Smooth muscle cell (in vitro differentiated cells): ENCODE results near the gene CHRNA9. TPM values are rescaled to one million over a fixed set of nuclear protein-coding genes. Genes with fewer than 3 reads are reported as not detected.

Source experiments
- DNase-seq: peaks from one replicate; lab custom pipeline; 2025; ENCODE audit not compliant: unreplicated experiment; lab: John Stamatoyannopoulos, UW
- H2AFZ ChIP-seq: fragments of 200-600 bp; sonication (generic); 2 replicates; pipeline ENCODE4 v1.6.0; 2016; ENCODE audit warnings: antibody characterized with exemption, low read depth, mild to moderate bottlenecking
- H3F3A ChIP-seq: fragments of 200-600 bp; sonication (generic); 2 replicates; pipeline ENCODE4 v1.6.0; 2017; ENCODE audit warnings: antibody characterized with exemption, low read depth
- H3K27ac ChIP-seq: fragments of 200-600 bp; sonication (generic); 2 replicates; pipeline ENCODE4 v1.5.1; 2016; ENCODE audit warnings: low read depth, mild to moderate bottlenecking
- H3K27me3 ChIP-seq: fragments of 200-600 bp; sonication (generic); 2 replicates; pipeline ENCODE4 v1.6.1; 2016; ENCODE audit warnings: low read depth, mild to moderate bottlenecking
- H3K36me3 ChIP-seq: fragments of 200-600 bp; sonication (generic); 2 replicates; pipeline ENCODE4 v1.5.1; 2016; ENCODE audit warnings: low read depth
- H3K4me1 ChIP-seq: fragments of 200-600 bp; sonication (generic); 2 replicates; pipeline ENCODE4 v1.5.1; 2016; ENCODE audit warnings: low read depth
- H3K4me2 ChIP-seq: fragments of 200-600 bp; sonication (generic); 2 replicates; pipeline ENCODE4 v1.6.0; 2016; ENCODE audit warnings: mild to moderate bottlenecking
- H3K4me3 ChIP-seq: fragments of 200-600 bp; sonication (generic); 2 replicates; pipeline ENCODE4 v1.5.1; 2016; ENCODE audit warnings: mild to moderate bottlenecking
- H3K79me2 ChIP-seq: fragments of 200-600 bp; sonication (generic); 2 replicates; pipeline ENCODE4 v1.6.0; 2016; ENCODE audit warnings: low read depth, mild to moderate bottlenecking
- H3K9ac ChIP-seq: fragments of 200-600 bp; sonication (generic); 2 replicates; pipeline ENCODE4 v1.6.0; 2016; ENCODE audit warnings: low read depth
- H3K9me3 ChIP-seq: fragments of 200-600 bp; sonication (generic); replicated peaks from 2 replicates; pipeline ENCODE4 v1.5.1; 2016; ENCODE audit warnings: low read depth
- H4K20me1 ChIP-seq: fragments of 200-600 bp; sonication (generic); 2 replicates; pipeline ENCODE4 v1.6.0; 2016; ENCODE audit warnings: low read depth
- CTCF ChIP-seq: fragments of 200-600 bp; sonication (generic); IDR thresholded peaks from 2 replicates; pipeline ENCODE4 v1.5.1; 2017; ENCODE audit warnings: borderline replicate concordance, mild to moderate bottlenecking, antibody characterized with exemption; ENCODE audit not compliant: insufficient read depth, poor library complexity, severe bottlenecking
- WGBS: methylation state at CpG from one replicate; pipeline ENCODE4 v1.1.7; 2016; ENCODE audit warnings: low lambda C conversion rate; 5-methylcytosine and 5-hydroxymethylcytosine counted together
- polyA plus RNA-seq: library from polyadenylated mRNA; unstranded; fragments of >200 nt; fragmentation: Nextera tagmentation; extraction: Ambion mirVana; gene quantifications from 2 replicates; pipeline ENCODE4 v1.2.1, GENCODE V29; 2016
- total RNA-seq: library from RNA; depleted of rRNA; stranded (reverse); fragments of >200 nt; gene quantifications from 2 replicates; pipeline ENCODE4 v1.2.3, GENCODE V29; 2014

Gene CHRNA9
- total and polyA plus RNA-seq, 2 experiments from 2014 or later, result 2.4 to 15.8 TPM

DNA sequence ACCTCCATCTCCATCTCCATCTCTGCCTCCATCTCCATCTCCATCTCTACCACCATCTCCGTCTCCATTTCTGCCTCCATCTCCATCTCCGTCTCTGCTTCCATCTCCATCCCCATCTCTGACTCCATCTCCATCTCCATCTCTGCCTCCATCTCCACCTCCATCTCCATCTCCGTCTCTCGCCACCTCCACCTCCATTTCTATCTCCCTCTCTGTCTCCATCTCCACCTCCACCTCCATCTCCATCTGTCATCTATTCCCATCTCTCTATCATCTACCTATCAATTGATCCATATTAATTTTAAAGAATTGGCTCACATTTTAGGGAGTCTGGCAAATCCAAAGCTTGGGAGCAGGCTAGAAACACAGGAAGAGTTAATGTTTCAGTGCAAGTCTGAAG, 39.6 kb upstream of the CHRNA9 start:
- Histone ChIP-seq H2AFZ (no peak overlapping the region), H3K4me1 (no peaks in the 10 kb centered on the region), H3K27me3 (no peaks in the 10 kb centered on the region), H3K36me3 (no peaks in the 10 kb centered on the region), H3K9me3 (no peaks in the 10 kb centered on the region), H3K27ac (no peak overlapping the region), H3F3A (peaks cover 6% of the 10 kb centered on the region), H3K79me2 (no peaks in the 10 kb centered on the region), H3K9ac (no peak overlapping the region), H3K4me2 (no peak overlapping the region), H3K4me3 (no peak overlapping the region), H4K20me1 (no peaks in the 10 kb centered on the region)
- no peak for DNase-seq
- TF ChIP-seq CTCF, result no peak
- 95% methylated on average over 4 of the region's 4 CpGs for WGBS

DNA sequence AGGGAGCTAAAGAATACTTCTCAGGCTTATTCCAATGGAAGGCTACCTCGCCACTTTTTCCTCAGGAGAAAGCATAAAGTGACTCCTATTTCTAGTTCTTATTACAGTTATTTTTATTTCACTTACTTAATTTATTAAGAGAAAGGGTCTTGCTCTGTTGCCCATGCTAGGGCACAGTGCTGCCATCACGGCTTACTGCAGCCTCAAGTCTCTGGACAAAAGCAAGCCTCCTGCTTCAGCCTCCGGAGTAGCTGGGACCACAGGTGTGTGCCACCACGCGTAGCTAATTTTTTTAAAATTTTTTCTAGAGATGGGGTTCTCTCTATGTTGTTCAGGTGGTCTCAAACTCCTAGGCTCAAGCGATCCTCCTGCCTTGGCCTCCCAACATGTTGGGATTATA, 36.0 kb upstream of the CHRNA9 start:
- Histone ChIP-seq H3F3A (no peaks in the 10 kb centered on the region), H3K4me2 (no peak overlapping the region), H3K36me3 (no peaks in the 10 kb centered on the region), H3K9me3 (no peaks in the 10 kb centered on the region), H3K9ac (no peak overlapping the region), H3K27ac (no peak overlapping the region), H3K4me3 (no peak overlapping the region), H3K4me1 (no peaks in the 10 kb centered on the region), H2AFZ (no peak overlapping the region), H4K20me1 (no peaks in the 10 kb centered on the region), H3K27me3 (no peaks in the 10 kb centered on the region), H3K79me2 (no peaks in the 10 kb centered on the region)
- no peak for TF ChIP-seq CTCF
- 98% methylated on average over 6 of the region's 6 CpGs for WGBS
- DNase-seq, result no peak

GRCh38 chr4:40299811-40300292, 35.3 kb upstream of the CHRNA9 start:
- Histone ChIP-seq H3K4me3 (no peak overlapping the region), H2AFZ (no peak overlapping the region), H3K27ac (no peak overlapping the region), H3K9ac (no peak overlapping the region), H3K9me3 (no peaks in the 10 kb centered on the region), H3K79me2 (no peaks in the 10 kb centered on the region), H3K27me3 (no peaks in the 10 kb centered on the region), H4K20me1 (no peaks in the 10 kb centered on the region), H3K36me3 (no peaks in the 10 kb centered on the region), H3F3A (no peaks in the 10 kb centered on the region), H3K4me1 (no peaks in the 10 kb centered on the region), H3K4me2 (no peak overlapping the region)
- TF ChIP-seq CTCF, result no peak
- DNase-seq, result no peak
- 70% methylated on average over 3 of the region's 3 CpGs for WGBS

GRCh38 chr4:40300371-40301162, 34.6 kb upstream of the CHRNA9 start:
- TF ChIP-seq CTCF, result no peak
- no peak overlapping the region for H2AFZ ChIP-seq
- DNase-seq, result no peak
- no peak overlapping the region for H3K9ac ChIP-seq
- H3K79me2 ChIP-seq, result no peaks in the 10 kb centered on the region
- no peaks in the 10 kb centered on the region for H4K20me1 ChIP-seq
- H3K27ac ChIP-seq, result no peak overlapping the region
- H3F3A ChIP-seq, result no peaks in the 10 kb centered on the region
- H3K27me3 ChIP-seq, result no peaks in the 10 kb centered on the region
- no peak overlapping the region for H3K4me3 ChIP-seq
- WGBS, result 94% methylated on average over 9 of the region's 9 CpGs
- H3K36me3 ChIP-seq, result no peaks in the 10 kb centered on the region
- no peak overlapping the region for H3K4me2 ChIP-seq
- no peaks in the 10 kb centered on the region for H3K9me3 ChIP-seq
- no peaks in the 10 kb centered on the region for H3K4me1 ChIP-seq
